GM10248 (cell line): Measurements from ENCODE around the gene RAPGEF6.
"Not testable (repeated sequence)": the region's sequence is repeated elsewhere in the genome, so short reads cannot be mapped to it uniquely, and the experiment has no call there.

ENCODE experiments used
- CTCF ChIA-PET: fragments of 300-600 bp; sonication (Branson Sonifier 250); formaldehyde crosslinking; extraction: SDS; loops from one replicate; lab custom pipeline; 2021; ENCODE audit warnings: antibody characterized with exemption; lab: Yijun Ruan, JAX
- POLR2A ChIA-PET: fragments of 350-650 bp; sonication (Branson Sonifier 250); formaldehyde crosslinking; extraction: SDS; loops from one replicate; lab custom pipeline; 2020; ENCODE audit warnings: antibody characterized with exemption; lab: Yijun Ruan, JAX
- DNase-seq: peaks from one replicate; pipeline ENCODE4 v3.0.0; 2012; ENCODE audit errors: extremely low spot score
- TF ChIP-seq, protein P1 (sequence below): IDR thresholded peaks from 2 replicates; pipeline ENCODE4 v1.5.1; 2012; ENCODE audit warnings: mild to moderate bottlenecking, low read depth; ENCODE audit errors: extremely low read depth, missing control alignments, control extremely low read depth

The RAPGEF6 gene

DNA sequence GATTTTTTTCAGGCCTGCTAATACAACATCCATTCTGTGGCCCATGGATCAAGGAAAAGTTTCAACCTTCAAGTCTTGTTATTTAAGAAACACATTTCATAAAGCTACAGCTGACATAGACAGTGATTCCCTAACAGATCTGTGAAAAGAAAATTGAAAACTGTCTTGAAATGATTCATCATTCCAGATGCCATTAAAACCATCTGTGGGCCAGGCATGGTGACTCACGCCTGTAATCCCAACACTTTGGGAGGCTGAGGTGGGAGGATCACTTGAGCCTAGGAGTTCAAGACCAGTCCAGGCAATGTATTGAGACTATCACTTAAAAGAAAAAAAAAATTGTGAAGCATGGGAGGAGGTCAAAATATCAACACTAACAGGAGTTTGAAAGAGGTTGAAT, 6.0 kb downstream of the RAPGEF6 start:
- no peak for DNase-seq
- ChIA-PET CTCF (interaction anchor here (0.9 to 3.2 kb wide), 4 partner anchors 9 to 40 kb away, joined by 3 to 11 read pairs (median 6); no protein-coding TSS in a partner anchor), POLR2A (no interaction called here)
- TF ChIP-seq, protein P1, sequence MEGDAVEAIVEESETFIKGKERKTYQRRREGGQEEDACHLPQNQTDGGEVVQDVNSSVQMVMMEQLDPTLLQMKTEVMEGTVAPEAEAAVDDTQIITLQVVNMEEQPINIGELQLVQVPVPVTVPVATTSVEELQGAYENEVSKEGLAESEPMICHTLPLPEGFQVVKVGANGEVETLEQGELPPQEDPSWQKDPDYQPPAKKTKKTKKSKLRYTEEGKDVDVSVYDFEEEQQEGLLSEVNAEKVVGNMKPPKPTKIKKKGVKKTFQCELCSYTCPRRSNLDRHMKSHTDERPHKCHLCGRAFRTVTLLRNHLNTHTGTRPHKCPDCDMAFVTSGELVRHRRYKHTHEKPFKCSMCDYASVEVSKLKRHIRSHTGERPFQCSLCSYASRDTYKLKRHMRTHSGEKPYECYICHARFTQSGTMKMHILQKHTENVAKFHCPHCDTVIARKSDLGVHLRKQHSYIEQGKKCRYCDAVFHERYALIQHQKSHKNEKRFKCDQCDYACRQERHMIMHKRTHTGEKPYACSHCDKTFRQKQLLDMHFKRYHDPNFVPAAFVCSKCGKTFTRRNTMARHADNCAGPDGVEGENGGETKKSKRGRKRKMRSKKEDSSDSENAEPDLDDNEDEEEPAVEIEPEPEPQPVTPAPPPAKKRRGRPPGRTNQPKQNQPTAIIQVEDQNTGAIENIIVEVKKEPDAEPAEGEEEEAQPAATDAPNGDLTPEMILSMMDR: no peak

DNA sequence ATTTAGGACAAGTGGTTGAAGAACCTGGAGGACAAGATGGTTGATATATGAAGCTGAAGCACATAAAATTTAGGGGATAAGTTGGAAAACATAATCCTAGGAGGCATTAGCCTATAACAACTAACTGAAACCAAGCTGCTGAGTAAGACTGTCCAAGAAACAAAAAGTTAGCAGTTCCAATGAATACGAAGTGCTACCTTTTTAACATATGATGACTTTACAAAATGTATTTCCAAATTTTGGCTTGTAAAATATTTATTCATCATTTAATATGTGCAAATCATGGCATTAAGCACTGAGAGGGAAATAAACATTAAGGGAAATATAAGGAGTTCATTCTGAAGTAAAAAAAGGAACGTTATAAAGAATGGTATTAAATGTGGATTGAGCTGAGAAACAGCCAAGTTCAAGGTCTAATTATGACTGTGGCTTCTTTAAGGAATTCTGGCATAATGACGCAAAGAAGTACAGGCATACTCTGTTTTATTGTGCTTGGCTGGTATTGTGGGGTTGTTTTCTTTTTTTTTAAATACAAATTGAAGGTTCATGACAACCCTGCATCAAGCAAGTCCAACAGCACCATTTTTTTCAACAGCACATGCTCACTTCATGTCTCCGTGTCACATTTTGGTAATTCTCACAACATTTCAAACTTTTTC, 7.7 kb downstream of the RAPGEF6 start:
- CTCF ChIA-PET: interaction anchor here (1.4 kb wide), 1 partner anchor 14 kb away, joined by 4 read pairs; no protein-coding TSS in a partner anchor
- TF ChIP-seq, protein P1: no peak
- no peak for DNase-seq
- POLR2A ChIA-PET: no interaction called here

DNA sequence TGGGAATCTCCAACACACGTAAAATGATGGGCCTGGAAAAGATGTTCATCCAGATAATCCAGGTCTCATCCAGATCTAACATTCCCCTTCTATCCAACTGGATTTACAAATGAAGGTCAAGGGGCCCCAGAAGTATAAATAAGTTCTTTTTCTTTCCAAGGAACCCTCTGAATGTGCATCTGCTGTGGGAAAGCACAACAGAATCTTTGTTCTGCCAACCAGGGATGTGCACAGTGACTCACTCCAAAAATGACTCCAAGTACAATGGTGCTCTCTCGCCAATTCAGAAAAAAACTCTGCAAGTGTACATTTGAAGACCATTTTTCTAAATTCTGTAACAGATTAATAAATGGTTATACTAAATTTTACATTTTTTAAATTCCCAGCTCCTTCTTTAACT, 12.4 kb downstream of the RAPGEF6 start:
- DNase-seq: no peak
- POLR2A ChIA-PET: no interaction called here
- CTCF ChIA-PET: no interaction called here
- TF ChIP-seq, protein P1: no peak

DNA sequence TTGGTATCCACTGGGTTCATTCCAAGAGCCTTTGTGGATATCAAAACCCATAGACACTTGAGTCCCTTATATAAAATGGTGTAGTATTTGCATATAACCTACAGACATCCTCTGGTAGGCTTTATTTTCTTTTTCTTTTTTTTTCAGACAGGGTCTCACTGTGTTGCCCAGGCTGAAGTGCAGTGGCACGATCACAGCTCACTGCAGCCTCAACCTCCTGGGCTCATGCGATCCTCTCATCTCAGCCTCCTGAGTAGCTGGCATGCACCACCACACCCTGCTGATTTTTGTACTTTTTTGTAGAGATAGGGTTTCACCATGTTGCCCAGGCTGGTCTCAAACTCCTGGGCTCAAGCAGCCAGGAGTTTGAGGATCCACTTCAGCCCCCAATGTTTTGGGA, 13.9 kb downstream of the RAPGEF6 start:
- DNase-seq, POLR2A ChIA-PET: not testable (repeated sequence)
- CTCF ChIA-PET: interaction anchor here (1.9 kb wide), 1 partner anchor 8 kb away, joined by 8 read pairs; no protein-coding TSS in a partner anchor

DNA sequence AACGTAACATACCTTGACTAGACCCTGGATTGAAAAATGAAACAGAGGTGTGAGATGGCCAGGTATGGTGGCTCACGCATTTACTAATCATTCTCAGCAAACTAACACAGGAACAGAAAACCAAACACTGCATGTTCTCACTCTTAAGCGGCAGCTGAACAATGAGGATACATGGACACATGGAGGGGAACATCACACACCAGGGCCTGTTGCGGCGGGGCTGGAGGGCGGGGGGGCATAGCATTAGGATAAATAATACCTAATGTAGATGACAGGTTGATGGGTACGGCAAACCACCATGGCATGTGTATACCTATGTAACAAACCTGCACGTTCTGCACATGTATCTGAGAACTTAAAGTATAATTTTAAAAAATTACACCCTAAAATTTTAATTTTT, 15.9 kb downstream of the RAPGEF6 start:
- no peak for DNase-seq
- TF ChIP-seq, protein P1: no peak
- ChIA-PET CTCF (no interaction called here), POLR2A (no interaction called here)

DNA sequence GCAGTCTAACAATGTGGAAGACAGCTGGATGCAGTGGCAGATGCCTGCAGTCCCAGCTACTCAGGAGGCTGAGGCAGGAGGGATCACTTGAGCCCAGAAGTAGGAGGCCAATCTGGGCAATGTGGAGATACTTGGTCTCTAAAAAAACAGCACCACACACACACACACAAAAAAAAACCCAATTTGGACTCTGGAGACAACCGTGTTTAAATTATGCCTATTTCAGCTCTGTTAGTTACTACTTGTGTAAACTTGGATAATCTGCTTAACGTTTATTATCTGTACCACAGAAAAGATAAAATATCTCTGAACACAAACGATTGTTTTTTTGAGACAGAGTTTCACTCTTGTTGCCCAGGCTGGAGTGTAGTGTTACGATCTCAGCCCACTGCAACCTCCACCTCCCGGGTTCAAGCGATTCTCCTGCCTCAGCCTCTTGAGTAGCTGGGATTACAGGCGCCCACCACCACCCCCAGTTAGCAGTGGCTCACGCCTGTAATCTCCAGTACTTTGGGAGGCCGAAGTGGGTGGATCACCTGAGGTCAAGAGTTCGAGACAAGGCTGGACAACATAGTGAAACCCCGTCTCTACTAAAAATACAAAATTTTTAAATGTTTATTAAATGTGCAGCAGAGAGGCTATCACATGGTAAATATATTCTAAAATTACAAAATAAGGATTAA, 17.7 kb downstream of the RAPGEF6 start:
- ChIA-PET POLR2A (interaction anchor here (0.6 kb wide), 1 partner anchor 14 kb away, joined by 3 read pairs; no protein-coding TSS in a partner anchor), CTCF (interaction anchor here (0.9 kb wide), 1 partner anchor 28 kb away, joined by 3 read pairs; no protein-coding TSS in a partner anchor)
- TF ChIP-seq, protein P1: no peak
- DNase-seq: no peak

DNA sequence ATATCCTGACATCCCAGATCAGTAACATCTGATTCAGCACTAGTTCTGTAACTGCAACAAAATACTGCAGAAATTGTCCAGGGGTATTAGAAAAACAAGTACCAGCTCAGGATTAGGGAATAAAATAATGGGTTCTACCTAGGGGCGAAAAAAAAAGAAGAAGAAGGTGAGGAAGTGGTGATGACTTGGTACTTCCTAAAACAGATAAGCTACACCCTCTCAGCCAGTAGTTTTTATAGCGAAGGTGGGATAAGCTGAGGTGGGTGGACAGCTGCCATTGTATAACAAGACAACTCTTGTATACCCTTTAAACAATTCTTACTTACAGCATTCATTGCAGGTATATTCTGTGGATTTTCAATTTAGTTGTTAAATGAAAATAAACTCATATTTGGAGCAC, 19.1 kb downstream of the RAPGEF6 start:
- CTCF ChIA-PET: interaction anchor here (0.6 to 1.7 kb wide), 6 partner anchors 10 to 27 kb away, joined by 3 to 7 read pairs (median 3); no protein-coding TSS in a partner anchor
- TF ChIP-seq, protein P1: no peak
- POLR2A ChIA-PET: no interaction called here
- no peak for DNase-seq
